CD14-positive monocyte (primary cell): ENCODE results near the gene FGF14. TPM values are rescaled to one million over a fixed set of nuclear protein-coding genes. Genes with fewer than 3 reads are reported as not detected.

Source experiments
- DNase-seq, 3 donors: peaks; one replicate each; pipeline ENCODE4 v3.0.0-alpha.2; 2011 to 2022
- H2AFZ ChIP-seq: 2 replicates; pipeline ENCODE4 v1.6.0; 2012; ENCODE audit warnings: mild to moderate bottlenecking, low read depth, low read length, inconsistent platforms; ENCODE audit not compliant: insufficient read depth, poor library complexity, severe bottlenecking
- H3K27ac ChIP-seq, 2 donors: 1 replicate in 1 of 2; 2 replicates in 1 of 2; pipeline ENCODE4 v1.5.1; 2012 to 2013; ENCODE audit warnings: low read length in 2 of 2, control low read depth in 1 of 2, inconsistent platforms in 1 of 2, low read depth in 1 of 2, mild to moderate bottlenecking in 1 of 2
- H3K27me3 ChIP-seq, 2 donors: one replicate each; pipeline versions ENCODE4 v1.6.0 to v1.6.1; 2011 to 2013; ENCODE audit warnings: low read length in 2 of 2; ENCODE audit not compliant: control insufficient read depth in 2 of 2, insufficient read depth in 2 of 2
- H3K36me3 ChIP-seq, 2 donors: replicated peaks in 1 of 2; 1 replicate in 1 of 2; 2 replicates in 1 of 2; pipeline versions ENCODE4 v1.5.1 to v1.6.1; 2012 to 2013; ENCODE audit warnings: low read length in 2 of 2, control low read depth in 1 of 2, inconsistent platforms in 1 of 2, mild to moderate bottlenecking in 1 of 2; ENCODE audit not compliant: insufficient read depth in 2 of 2, control insufficient read depth in 1 of 2
- H3K4me1 ChIP-seq, 2 donors: 1 replicate in 1 of 2; 2 replicates in 1 of 2; pipeline versions ENCODE4 v1.5.1 to v1.6.1; 2012 to 2013; ENCODE audit warnings: low read length in 2 of 2, control low read depth in 1 of 2, inconsistent platforms in 1 of 2, mild to moderate bottlenecking in 1 of 2, moderate library complexity in 1 of 2; ENCODE audit not compliant: insufficient read depth in 2 of 2, control insufficient read depth in 1 of 2
- H3K4me2 ChIP-seq: replicated peaks from 2 replicates; pipeline ENCODE3; 2012; ENCODE audit warnings: low read length, moderate library complexity, mild to moderate bottlenecking; ENCODE audit not compliant: poor library complexity, severe bottlenecking; ENCODE audit errors: extremely low read depth
- H3K4me3 ChIP-seq, 3 experiments: fragments of 200-600 bp in 1 of 3; sonication (generic) in 1 of 3; replicated peaks in 1 of 3; 1 replicate in 2 of 3; 2 replicates in 1 of 3; pipeline ENCODE4 v1.5.1; 2011 to 2013; ENCODE audit warnings: low read length in 3 of 3, mild to moderate bottlenecking in 3 of 3, control low read depth in 2 of 3, low read depth in 2 of 3, inconsistent platforms in 1 of 3, moderate library complexity in 1 of 3
- H3K79me2 ChIP-seq: 2 replicates; pipeline ENCODE4 v1.6.0; 2012; ENCODE audit warnings: mild to moderate bottlenecking, control low read depth, inconsistent platforms, low read length, moderate library complexity; ENCODE audit not compliant: insufficient read depth
- H3K9ac ChIP-seq: 2 replicates; pipeline ENCODE4 v1.6.0; 2017; ENCODE audit warnings: low read length, mild to moderate bottlenecking; ENCODE audit not compliant: insufficient read depth, poor library complexity, severe bottlenecking
- H3K9me3 ChIP-seq, 2 donors: replicated peaks in 1 of 2; 1 replicate in 1 of 2; 2 replicates in 1 of 2; pipeline versions ENCODE4 v1.5.1 to v1.6.1; 2012 to 2013; ENCODE audit warnings: low read length in 2 of 2, control low read depth in 1 of 2; ENCODE audit not compliant: control insufficient read depth in 1 of 2, insufficient read depth in 1 of 2
- H4K20me1 ChIP-seq: 2 replicates; pipeline ENCODE4 v1.6.0; 2012; ENCODE audit warnings: mild to moderate bottlenecking, low read length, control low read depth, moderate library complexity; ENCODE audit not compliant: insufficient read depth
- H3K27ac Mint-ChIP-seq, 7 donors: one replicate each; pipeline ENCODE4 v1.8.0; 2020; ENCODE audit warnings: mild to moderate bottlenecking in 7 of 7, mixed read lengths in 7 of 7, moderate library complexity in 6 of 7, inconsistent platforms in 2 of 7
- H3K27me3 Mint-ChIP-seq, 3 donors: one replicate each; pipeline ENCODE4 v1.8.0; 2021 to 2022; ENCODE audit warnings: low read depth in 3 of 3, mild to moderate bottlenecking in 3 of 3, mixed read lengths in 3 of 3, moderate library complexity in 3 of 3, inconsistent platforms in 1 of 3
- H3K36me3 Mint-ChIP-seq, 2 donors: one replicate each; pipeline ENCODE4 v1.8.0; 2020; ENCODE audit warnings: mixed read lengths in 2 of 2, inconsistent platforms in 1 of 2, mild to moderate bottlenecking in 1 of 2
- H3K4me1 Mint-ChIP-seq: one replicate; pipeline ENCODE4 v1.8.0; 2020; ENCODE audit warnings: mild to moderate bottlenecking, mixed read lengths
- H3K4me3 Mint-ChIP-seq, 2 donors: one replicate each; pipeline ENCODE4 v1.8.0; 2020; ENCODE audit warnings: mild to moderate bottlenecking in 2 of 2, mixed read lengths in 2 of 2, moderate library complexity in 1 of 2
- H3K9me3 Mint-ChIP-seq, 7 donors: one replicate each; pipeline ENCODE4 v1.8.0; 2020 to 2022; ENCODE audit warnings: mixed read lengths in 7 of 7, mild to moderate bottlenecking in 6 of 7, moderate library complexity in 6 of 7, inconsistent platforms in 2 of 7
- CTCF ChIP-seq: fragments of 200-600 bp; IDR thresholded peaks from one replicate; pipeline ENCODE4 v1.8.0; 2022; ENCODE audit warnings: antibody characterized with exemption, mild to moderate bottlenecking
- WGBS: methylation state at CpG from one replicate; pipeline ENCODE4 v1.1.5; 2013; ENCODE audit warnings: missing lambda C conversion rate; ENCODE audit not compliant: insufficient coverage; 5-methylcytosine and 5-hydroxymethylcytosine counted together
- intact Hi-C, 2 donors: fragments of 100-400 bp; cut with micrococcal nuclease; formaldehyde crosslinking; loops; one replicate each; pipeline versions ENCODE4 v1.15.0 to v1.15.1; 2023
- polyA plus RNA-seq, 3 donors: library from polyadenylated mRNA; depleted of rRNA in 1 of 3; unstranded in 2 of 3; stranded (reverse) in 1 of 3; fragments of 300-500 nt in 2 of 3; fragments of >200 nt in 1 of 3; fragmentation: Illumina TruSeq in 2 of 3; gene quantifications; 1 replicate in 2 of 3; 2 replicates in 1 of 3; pipeline ENCODE4 v1.2.3, GENCODE V29; 2012 to 2021

FGF14 gene
- polyA plus RNA-seq, 3 donors: not detected

GRCh38 chr13:102367836-102368235 lies 34.0 kb downstream of the FGF14 start:
- Histone ChIP-seq H3K27ac (no peak overlapping the region), H3K9ac (no peak overlapping the region), H2AFZ (no peak overlapping the region), H3K27me3 (no peaks in the 10 kb centered on the region), H3K9me3 (no peaks in the 10 kb centered on the region), H3K4me1 (no peaks in the 10 kb centered on the region), H3K4me2 (no peak overlapping the region), H3K4me3 (no peak overlapping the region), H3K79me2 (no peaks in the 10 kb centered on the region), H4K20me1 (no peaks in the 10 kb centered on the region), H3K36me3 (no peaks in the 10 kb centered on the region)
- no peaks in the 10 kb centered on the region for H3K4me1 Mint-ChIP-seq
- DNase-seq: no peak
- H3K36me3 Mint-ChIP-seq: no peaks in the 10 kb centered on the region
- no peak for TF ChIP-seq CTCF
- H3K4me3 Mint-ChIP-seq: no peak overlapping the region
- H3K27ac Mint-ChIP-seq: no peak overlapping the region
- H3K27me3 Mint-ChIP-seq: no peaks in the 10 kb centered on the region
- WGBS: 96% methylated on average over 11 of the region's 14 CpGs
- intact Hi-C loops: no loop called here
- peaks cover 0 to 3% (median 0%) of the 10 kb centered on the region in 7 donors for H3K9me3 Mint-ChIP-seq

GRCh38 chr13:102361113-102361512 lies 40.7 kb downstream of the FGF14 start:
- 76% methylated on average over 2 of the region's 2 CpGs for WGBS
- no peak for DNase-seq
- no peaks in the 10 kb centered on the region for H3K9me3 ChIP-seq
- no peak overlapping the region for H3K4me3 Mint-ChIP-seq
- H3K27me3 ChIP-seq: no peaks in the 10 kb centered on the region
- no peak overlapping the region for H3K9ac ChIP-seq
- H3K9me3 Mint-ChIP-seq: peaks cover 0 to 3% (median 0%) of the 10 kb centered on the region in 7 donors
- H3K36me3 ChIP-seq: no peaks in the 10 kb centered on the region
- no peak overlapping the region for H2AFZ ChIP-seq
- no peak overlapping the region for H3K27ac Mint-ChIP-seq
- intact Hi-C loops: no loop called here
- H3K4me1 Mint-ChIP-seq: no peaks in the 10 kb centered on the region
- H3K36me3 Mint-ChIP-seq: no peaks in the 10 kb centered on the region
- no peak overlapping the region for H3K27ac ChIP-seq
- H3K27me3 Mint-ChIP-seq: peaks cover 0 to 2% (median 0%) of the 10 kb centered on the region in 3 donors
- no peak for TF ChIP-seq CTCF
- no peak overlapping the region for H3K4me3 ChIP-seq
- H3K4me2 ChIP-seq: no peak overlapping the region
- no peaks in the 10 kb centered on the region for H3K4me1 ChIP-seq
- H3K79me2 ChIP-seq: no peaks in the 10 kb centered on the region
- no peaks in the 10 kb centered on the region for H4K20me1 ChIP-seq
